ENCODE results near the gene SLC5A12.

Gene SLC5A12

DNA sequence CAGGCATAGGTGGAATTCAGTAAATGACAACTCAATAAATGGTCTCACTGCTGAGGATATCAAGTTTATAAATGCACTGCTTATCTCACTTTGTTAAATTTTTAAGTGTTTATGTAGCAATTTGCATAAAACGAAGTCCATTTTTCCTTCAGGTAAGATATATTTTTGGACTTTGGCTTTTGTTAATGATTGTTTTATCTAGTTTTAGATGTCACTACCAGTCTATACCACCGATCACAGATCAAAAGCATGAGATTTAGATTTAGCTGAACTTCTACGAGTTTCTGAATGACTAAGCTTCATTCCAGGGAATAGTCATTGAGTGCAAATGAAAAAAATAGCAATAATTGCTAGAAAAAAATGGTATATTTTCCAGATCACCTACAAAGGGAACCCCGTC lies 12.8 kb upstream of the SLC5A12 start:
- no peak overlapping the region for H3K4me3 ChIP-seq (ENCODE audit: low read depth, low read length)
- TF ChIP-seq, protein P1, sequence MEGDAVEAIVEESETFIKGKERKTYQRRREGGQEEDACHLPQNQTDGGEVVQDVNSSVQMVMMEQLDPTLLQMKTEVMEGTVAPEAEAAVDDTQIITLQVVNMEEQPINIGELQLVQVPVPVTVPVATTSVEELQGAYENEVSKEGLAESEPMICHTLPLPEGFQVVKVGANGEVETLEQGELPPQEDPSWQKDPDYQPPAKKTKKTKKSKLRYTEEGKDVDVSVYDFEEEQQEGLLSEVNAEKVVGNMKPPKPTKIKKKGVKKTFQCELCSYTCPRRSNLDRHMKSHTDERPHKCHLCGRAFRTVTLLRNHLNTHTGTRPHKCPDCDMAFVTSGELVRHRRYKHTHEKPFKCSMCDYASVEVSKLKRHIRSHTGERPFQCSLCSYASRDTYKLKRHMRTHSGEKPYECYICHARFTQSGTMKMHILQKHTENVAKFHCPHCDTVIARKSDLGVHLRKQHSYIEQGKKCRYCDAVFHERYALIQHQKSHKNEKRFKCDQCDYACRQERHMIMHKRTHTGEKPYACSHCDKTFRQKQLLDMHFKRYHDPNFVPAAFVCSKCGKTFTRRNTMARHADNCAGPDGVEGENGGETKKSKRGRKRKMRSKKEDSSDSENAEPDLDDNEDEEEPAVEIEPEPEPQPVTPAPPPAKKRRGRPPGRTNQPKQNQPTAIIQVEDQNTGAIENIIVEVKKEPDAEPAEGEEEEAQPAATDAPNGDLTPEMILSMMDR (IDR thresholded peaks at IDR 0.05; ENCODE audit: low read depth, low read length) = no peak
- TF ChIP-seq POLR2A (IDR thresholded peaks at IDR 0.05; ENCODE audit: extremely low read depth, insufficient read length) (no peak), MYC (IDR thresholded peaks at IDR 0.05; ENCODE audit: low read depth, low read length) (no peak)
- TF ChIP-seq, protein P2, sequence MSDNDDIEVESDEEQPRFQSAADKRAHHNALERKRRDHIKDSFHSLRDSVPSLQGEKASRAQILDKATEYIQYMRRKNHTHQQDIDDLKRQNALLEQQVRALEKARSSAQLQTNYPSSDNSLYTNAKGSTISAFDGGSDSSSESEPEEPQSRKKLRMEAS (IDR thresholded peaks at IDR 0.05; ENCODE audit: low read depth, low read length) = no peak
- DNase-seq (ENCODE audit: low read depth) = no peak

DNA sequence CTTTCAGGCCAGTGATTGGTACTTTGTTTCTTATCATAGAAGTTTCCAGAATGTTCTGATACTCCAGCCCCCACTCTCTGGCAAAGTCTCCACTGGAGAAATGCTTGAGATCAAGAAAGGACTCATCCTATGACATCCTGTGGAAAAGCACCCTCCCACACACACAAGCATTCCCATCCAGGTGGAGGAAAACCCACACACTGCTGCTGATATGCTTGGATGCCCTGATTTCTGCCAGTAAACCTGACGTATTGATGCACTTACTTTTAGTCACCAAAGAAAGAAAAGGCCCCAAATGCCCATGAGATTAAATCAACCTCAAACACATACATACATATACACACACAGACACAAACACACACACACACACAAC lies 9.2 kb upstream of the SLC5A12 start:
- TF ChIP-seq POLR2A (IDR thresholded peaks at IDR 0.05; ENCODE audit: extremely low read depth, insufficient read length) = no peak
- no peak for TF ChIP-seq MYC (IDR thresholded peaks at IDR 0.05; ENCODE audit: low read depth, low read length)
- TF ChIP-seq, protein P2 (IDR thresholded peaks at IDR 0.05; ENCODE audit: low read depth, low read length) = no peak
- TF ChIP-seq, protein P1 (IDR thresholded peaks at IDR 0.05; ENCODE audit: low read depth, low read length) = no peak
- DNase-seq (ENCODE audit: low read depth) = no peak
- no peak overlapping the region for H3K4me3 ChIP-seq (ENCODE audit: low read depth, low read length)

DNA sequence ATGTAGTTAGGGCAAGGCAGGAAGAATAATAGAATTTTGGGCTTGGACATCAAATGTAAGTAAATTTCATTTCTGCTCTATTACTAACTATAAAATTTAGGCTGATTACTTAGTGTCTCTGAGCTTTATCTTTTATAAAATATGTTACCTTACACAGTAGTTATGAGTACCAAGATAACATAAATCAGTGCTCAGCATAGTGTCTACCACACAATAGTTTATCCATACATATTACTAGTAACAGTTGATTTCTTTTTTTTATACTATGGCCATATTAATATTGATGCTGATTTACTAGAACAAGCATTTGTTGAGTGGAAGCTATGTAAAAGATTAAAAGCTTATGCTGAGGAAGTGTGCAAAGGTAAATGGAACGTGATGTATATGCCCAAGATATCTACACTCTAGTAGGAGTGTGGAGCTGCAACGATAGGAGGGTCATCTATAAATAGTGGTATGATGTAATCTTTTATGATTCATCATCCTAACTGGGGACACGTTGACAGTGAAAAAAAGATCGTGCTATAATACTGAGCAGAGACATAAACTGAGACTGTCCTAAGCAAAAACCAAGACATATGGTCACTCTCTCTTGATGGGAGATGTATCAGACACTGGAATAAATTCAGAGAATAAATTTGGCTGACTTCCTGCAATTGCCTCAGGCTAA lies 8.7 kb upstream of the SLC5A12 start:
- DNase-seq (ENCODE audit: low read depth) = peak; percentile 6
- no peak for TF ChIP-seq POLR2A (IDR thresholded peaks at IDR 0.05; ENCODE audit: extremely low read depth, insufficient read length)
- no peak for TF ChIP-seq MYC (IDR thresholded peaks at IDR 0.05; ENCODE audit: low read depth, low read length)
- TF ChIP-seq, protein P1 (IDR thresholded peaks at IDR 0.05; ENCODE audit: low read depth, low read length) = no peak
- TF ChIP-seq, protein P2 (IDR thresholded peaks at IDR 0.05; ENCODE audit: low read depth, low read length) = no peak
- no peak overlapping the region for H3K4me3 ChIP-seq (ENCODE audit: low read depth, low read length)

DNA sequence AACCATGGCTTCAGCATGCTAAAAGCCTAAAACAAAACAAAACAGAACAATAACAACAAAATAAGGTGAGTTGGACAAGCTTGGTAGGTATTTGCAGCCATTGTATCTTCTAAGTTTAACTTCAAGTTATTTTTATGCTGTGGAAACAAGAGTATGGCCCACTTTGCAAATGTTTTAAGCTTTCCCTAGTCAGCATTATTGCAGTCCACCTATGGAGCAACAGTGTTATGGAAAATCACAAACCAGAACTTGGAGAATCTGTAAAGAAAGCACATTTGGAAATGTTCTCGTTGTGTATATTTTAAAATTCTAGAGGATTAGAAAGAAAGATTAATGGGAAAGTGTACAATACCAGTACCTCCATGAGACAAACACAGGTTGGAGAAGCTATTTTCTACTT lies 7.4 kb upstream of the SLC5A12 start:
- no peak overlapping the region for H3K4me3 ChIP-seq (ENCODE audit: low read depth, low read length)
- TF ChIP-seq POLR2A (IDR thresholded peaks at IDR 0.05; ENCODE audit: extremely low read depth, insufficient read length) = no peak
- TF ChIP-seq, protein P1 (IDR thresholded peaks at IDR 0.05; ENCODE audit: low read depth, low read length) = no peak
- TF ChIP-seq, protein P2 (IDR thresholded peaks at IDR 0.05; ENCODE audit: low read depth, low read length) = no peak
- no peak for TF ChIP-seq MYC (IDR thresholded peaks at IDR 0.05; ENCODE audit: low read depth, low read length)
- no peak for DNase-seq (ENCODE audit: low read depth)

DNA sequence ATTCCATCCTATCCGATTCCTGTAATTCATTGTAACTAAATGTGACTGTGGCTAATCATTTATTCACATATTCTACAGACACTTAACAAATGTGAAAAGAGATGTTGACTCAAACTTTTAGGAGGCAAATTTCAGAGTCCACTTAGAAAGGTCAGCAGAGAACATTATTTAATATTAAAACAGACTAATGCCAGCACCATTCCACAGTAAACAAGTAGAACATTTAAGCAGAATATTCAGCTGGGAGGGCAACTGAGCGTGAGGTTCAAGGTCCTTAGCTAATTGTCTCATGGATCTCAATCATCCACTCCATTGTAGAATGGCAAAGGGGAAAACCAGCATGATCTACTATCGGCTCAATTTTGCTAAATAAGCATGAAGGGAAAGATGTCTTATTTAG lies 5.1 kb upstream of the SLC5A12 start:
- DNase-seq (ENCODE audit: low read depth) = no peak
- H3K4me3 ChIP-seq (ENCODE audit: low read depth, low read length) = no peak overlapping the region
- TF ChIP-seq, protein P2 (IDR thresholded peaks at IDR 0.05; ENCODE audit: low read depth, low read length) = no peak
- TF ChIP-seq MYC (IDR thresholded peaks at IDR 0.05; ENCODE audit: low read depth, low read length) (no peak), POLR2A (IDR thresholded peaks at IDR 0.05; ENCODE audit: extremely low read depth, insufficient read length) (no peak)
- TF ChIP-seq, protein P1 (IDR thresholded peaks at IDR 0.05; ENCODE audit: low read depth, low read length) = no peak

Measured in NB4 (cell line).